ENCODE results near the gene ZC3H18.

Gene ZC3H18

GRCh38 chr16:88654363-88655052 lies 84.3 kb downstream of the ZC3H18 start:
- H3K9me3 ChIP-seq, result no peaks in the 10 kb centered on the region
- peaks cover 2% of the 10 kb centered on the region for H3K36me3 ChIP-seq
- no peak overlapping the region for H3K4me3 ChIP-seq (ENCODE audit: low read depth in 1 of 2, low read length in 1 of 2)
- H3K27ac ChIP-seq, result no peak overlapping the region
- H3K4me1 ChIP-seq (ENCODE audit: control insufficient read depth in 1 of 2, insufficient read depth in 1 of 2, low read depth in 1 of 2, low read length in 1 of 2), result peaks cover 15 to 19% of the 10 kb centered on the region in 2 experiments
- TF ChIP-seq, protein P1, sequence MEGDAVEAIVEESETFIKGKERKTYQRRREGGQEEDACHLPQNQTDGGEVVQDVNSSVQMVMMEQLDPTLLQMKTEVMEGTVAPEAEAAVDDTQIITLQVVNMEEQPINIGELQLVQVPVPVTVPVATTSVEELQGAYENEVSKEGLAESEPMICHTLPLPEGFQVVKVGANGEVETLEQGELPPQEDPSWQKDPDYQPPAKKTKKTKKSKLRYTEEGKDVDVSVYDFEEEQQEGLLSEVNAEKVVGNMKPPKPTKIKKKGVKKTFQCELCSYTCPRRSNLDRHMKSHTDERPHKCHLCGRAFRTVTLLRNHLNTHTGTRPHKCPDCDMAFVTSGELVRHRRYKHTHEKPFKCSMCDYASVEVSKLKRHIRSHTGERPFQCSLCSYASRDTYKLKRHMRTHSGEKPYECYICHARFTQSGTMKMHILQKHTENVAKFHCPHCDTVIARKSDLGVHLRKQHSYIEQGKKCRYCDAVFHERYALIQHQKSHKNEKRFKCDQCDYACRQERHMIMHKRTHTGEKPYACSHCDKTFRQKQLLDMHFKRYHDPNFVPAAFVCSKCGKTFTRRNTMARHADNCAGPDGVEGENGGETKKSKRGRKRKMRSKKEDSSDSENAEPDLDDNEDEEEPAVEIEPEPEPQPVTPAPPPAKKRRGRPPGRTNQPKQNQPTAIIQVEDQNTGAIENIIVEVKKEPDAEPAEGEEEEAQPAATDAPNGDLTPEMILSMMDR (IDR thresholded peaks at IDR 0.05), result no peak
- no peaks in the 10 kb centered on the region for H3K27me3 ChIP-seq

- H3K36me3 ChIP-seq, result no peaks in the 10 kb centered on the region
- TF ChIP-seq, protein P1 (IDR thresholded peaks at IDR 0.05), result no peak
- no peaks in the 10 kb centered on the region for H3K27me3 ChIP-seq
- peaks cover 12 to 13% of the 10 kb centered on the region in 2 experiments for H3K4me1 ChIP-seq (ENCODE audit: control insufficient read depth in 1 of 2, insufficient read depth in 1 of 2, low read depth in 1 of 2, low read length in 1 of 2)
- no peak overlapping the region for H3K4me3 ChIP-seq (ENCODE audit: low read depth in 1 of 2, low read length in 1 of 2)
- H3K27ac ChIP-seq, result no peak overlapping the region
- no peaks in the 10 kb centered on the region for H3K9me3 ChIP-seq
These were observed 85.0 kb downstream of the ZC3H18 start for GRCh38 chr16:88655053-88655732.

DNA sequence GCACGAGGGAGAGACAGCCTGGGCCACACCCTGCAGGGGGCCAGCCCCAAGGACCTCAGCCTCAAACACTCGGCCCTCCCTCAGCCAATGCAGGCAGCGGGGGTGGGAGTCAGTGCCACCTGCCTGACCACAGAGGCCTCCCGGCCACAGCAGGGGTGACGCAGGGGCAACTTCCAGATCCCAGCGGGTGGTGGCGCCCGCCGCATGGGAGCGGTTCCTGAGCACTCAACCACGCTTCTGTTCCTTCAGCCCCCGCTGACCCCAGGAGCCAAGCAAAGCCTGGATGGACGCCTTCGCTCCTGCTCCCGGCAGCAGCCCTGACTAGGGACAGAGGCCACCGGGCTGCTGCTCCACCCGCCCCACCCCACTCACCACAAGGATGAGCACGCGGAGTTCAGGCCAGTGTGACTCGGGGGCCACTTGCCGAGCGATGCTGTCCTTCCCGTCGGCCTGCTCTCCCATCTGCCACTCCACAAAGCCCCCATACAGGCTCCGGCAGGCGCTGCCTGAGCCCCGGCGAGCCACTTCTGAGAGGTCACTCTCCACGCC lies 85.6 kb downstream of the ZC3H18 start:
- H3K9me3 ChIP-seq, result no peaks in the 10 kb centered on the region
- H3K36me3 ChIP-seq, result no peaks in the 10 kb centered on the region
- H3K4me3 ChIP-seq (ENCODE audit: low read depth in 1 of 2, low read length in 1 of 2), result no peak overlapping the region
- H3K4me1 ChIP-seq (ENCODE audit: control insufficient read depth in 1 of 2, insufficient read depth in 1 of 2, low read depth in 1 of 2, low read length in 1 of 2), result peaks cover 12% of the 10 kb centered on the region in 2 experiments
- TF ChIP-seq, protein P1 (IDR thresholded peaks at IDR 0.05), result no peak
- H3K27ac ChIP-seq, result no peak overlapping the region
- H3K27me3 ChIP-seq, result no peaks in the 10 kb centered on the region

DNA sequence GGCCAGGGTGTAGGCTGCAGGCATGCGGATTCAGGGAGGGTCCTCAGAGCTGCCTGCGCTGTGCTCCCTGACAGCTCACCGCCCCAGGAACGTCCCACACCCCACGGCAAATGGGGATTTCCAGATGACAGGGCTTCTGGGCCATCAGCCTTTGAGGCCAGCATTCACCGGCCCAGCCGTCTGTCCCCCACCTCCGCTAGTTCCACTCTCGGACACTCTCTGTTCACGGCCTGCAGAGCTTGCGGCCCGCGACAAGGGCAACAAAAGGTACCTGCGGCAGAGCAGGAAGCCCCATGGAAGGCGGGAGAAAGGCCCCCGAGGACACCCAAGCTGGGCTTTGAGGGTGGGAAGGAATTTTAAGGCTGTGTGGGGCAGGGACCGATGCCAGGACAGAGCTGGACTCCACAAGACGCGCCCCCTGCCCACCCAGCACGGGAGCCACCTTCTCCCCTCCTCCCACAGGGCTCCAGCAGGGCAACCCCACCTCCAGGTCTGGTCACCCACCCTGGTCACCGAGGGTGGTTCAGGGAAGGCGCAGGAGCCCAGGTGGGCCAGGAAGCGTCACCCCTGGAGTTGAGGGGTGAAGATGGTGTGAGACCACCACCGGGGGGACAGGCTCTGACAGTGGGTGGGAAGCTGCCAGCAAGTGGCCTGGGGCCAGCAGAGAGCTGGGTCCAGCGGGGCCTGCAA lies 86.2 kb downstream of the ZC3H18 start:
- TF ChIP-seq, protein P1 (IDR thresholded peaks at IDR 0.05), result no peak
- H3K4me3 ChIP-seq (ENCODE audit: low read depth in 1 of 2, low read length in 1 of 2), result no peak overlapping the region
- H3K27me3 ChIP-seq, result peaks cover 6% of the 10 kb centered on the region
- no peaks in the 10 kb centered on the region for H3K36me3 ChIP-seq
- no peak overlapping the region for H3K27ac ChIP-seq
- peaks cover 6 to 12% of the 10 kb centered on the region in 2 experiments for H3K4me1 ChIP-seq (ENCODE audit: control insufficient read depth in 1 of 2, insufficient read depth in 1 of 2, low read depth in 1 of 2, low read length in 1 of 2)
- no peaks in the 10 kb centered on the region for H3K9me3 ChIP-seq

DNA sequence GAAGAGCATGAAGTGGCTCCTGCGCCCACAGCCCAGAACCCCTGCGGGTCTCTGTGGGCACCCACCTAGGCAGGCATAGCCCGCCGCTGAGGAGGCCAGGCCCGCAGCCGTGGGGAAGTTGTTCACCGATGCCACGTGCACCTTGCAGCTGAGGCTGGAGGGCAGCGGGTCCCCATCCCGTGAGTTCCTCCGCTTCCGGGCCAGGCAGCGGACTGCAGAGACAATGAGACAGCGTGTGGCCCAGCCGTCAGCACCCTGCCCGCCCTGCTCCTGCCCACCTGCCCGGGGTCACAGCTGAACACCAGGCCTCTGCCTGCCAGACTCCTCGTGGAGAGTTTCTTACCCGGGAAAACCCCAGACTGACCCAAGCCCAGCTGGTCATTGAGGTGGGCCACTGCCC lies 87.2 kb downstream of the ZC3H18 start:
- TF ChIP-seq, protein P1 (IDR thresholded peaks at IDR 0.05), result no peak
- H3K27ac ChIP-seq, result no peak overlapping the region
- no peaks in the 10 kb centered on the region for H3K9me3 ChIP-seq
- peaks cover 5 to 8% of the 10 kb centered on the region in 2 experiments for H3K4me1 ChIP-seq (ENCODE audit: control insufficient read depth in 1 of 2, insufficient read depth in 1 of 2, low read depth in 1 of 2, low read length in 1 of 2)
- peaks cover 15% of the 10 kb centered on the region for H3K27me3 ChIP-seq
- no peak overlapping the region for H3K4me3 ChIP-seq (ENCODE audit: low read depth in 1 of 2, low read length in 1 of 2)
- H3K36me3 ChIP-seq, result no peaks in the 10 kb centered on the region
